NCI-H2029 (cell line): Measurements from ENCODE around the gene ZDHHC22.

Source experiments
- DNase-seq: peaks from one replicate; lab custom pipeline; 2025; lab: John Stamatoyannopoulos, UW

ZDHHC22 gene

GRCh38 chr14:77103951-77104350 is 37.6 kb downstream of the ZDHHC22 start:
- DNase-seq = no peak

- no peak for DNase-seq
These were observed 38.1 kb downstream of the ZDHHC22 start for GRCh38 chr14:77103475-77103874.

GRCh38 chr14:77102154-77102553 is 39.4 kb downstream of the ZDHHC22 start:
- no peak for DNase-seq

- no peak for DNase-seq
These were observed 40.6 kb downstream of the ZDHHC22 start for GRCh38 chr14:77100961-77101360.

- DNase-seq = peak; percentile 64
These were observed 42.0 kb downstream of the ZDHHC22 start for GRCh38 chr14:77099425-77100167.

GRCh38 chr14:77098529-77099353 is 42.9 kb downstream of the ZDHHC22 start:
- no peak for DNase-seq

- DNase-seq = peak; percentile 92
These were observed 43.7 kb downstream of the ZDHHC22 start, which contains the start of gene CIPC for GRCh38 chr14:77097700-77098528. Gene CIPC, plus strand, starts transcription at chr14:77098258. Its CDS starts 7,451 bp downstream, at chr14:77105709.

GRCh38 chr14:77097006-77097699 is 44.4 kb downstream of the ZDHHC22 start:
- DNase-seq = no peak

- DNase-seq = peak; percentile 46
These were observed 46.8 kb downstream of the ZDHHC22 start for GRCh38 chr14:77094672-77095284.

GRCh38 chr14:77092676-77093075 is 48.9 kb downstream of the ZDHHC22 start:
- DNase-seq = no peak

GRCh38 chr14:77091518-77091917 is 50.1 kb downstream of the ZDHHC22 start:
- DNase-seq = no peak

GRCh38 chr14:77088645-77089044 is 52.9 kb downstream of the ZDHHC22 start:
- no peak for DNase-seq

- peak; percentile 38 for DNase-seq
These were observed 53.4 kb downstream of the ZDHHC22 start for GRCh38 chr14:77088219-77088618.

- no peak for DNase-seq
These were observed 54.0 kb downstream of the ZDHHC22 start for GRCh38 chr14:77087631-77088030.

GRCh38 chr14:77086951-77087350 is 54.6 kb downstream of the ZDHHC22 start:
- no peak for DNase-seq

- DNase-seq = no peak
These were observed 55.4 kb downstream of the ZDHHC22 start for GRCh38 chr14:77086017-77086727.

- DNase-seq = no peak
These were observed 56.1 kb downstream of the ZDHHC22 start for GRCh38 chr14:77085538-77085937.

- no peak for DNase-seq
These were observed 56.6 kb downstream of the ZDHHC22 start for GRCh38 chr14:77084985-77085384.

- no peak for DNase-seq
These were observed 58.5 kb downstream of the ZDHHC22 start for GRCh38 chr14:77083082-77083481.

GRCh38 chr14:77082356-77082755 is 59.2 kb downstream of the ZDHHC22 start:
- no peak for DNase-seq
